A673 (cell line): ENCODE data around the gene ITPR1.

Source experiments
- EZH2 ChIP-seq: fragments of 200-600 bp; sonication (generic); IDR thresholded peaks from 2 replicates; pipeline ENCODE4 v1.6.1; 2017; ENCODE audit warnings: borderline replicate concordance, low read depth, mild to moderate bottlenecking, mixed read lengths, antibody characterized with exemption, low read length; ENCODE audit not compliant: poor library complexity, severe bottlenecking
- TF ChIP-seq, protein P1 (sequence below): fragments of 300-800, 200-600 bp; sonication (generic); conservative IDR thresholded peaks from 2 replicates; pipeline ENCODE4 v1.5.1; 2017; ENCODE audit warnings: low read depth, mild to moderate bottlenecking, antibody characterized with exemption, low read length, moderate library complexity, mixed read lengths

- TF ChIP-seq, protein P1, sequence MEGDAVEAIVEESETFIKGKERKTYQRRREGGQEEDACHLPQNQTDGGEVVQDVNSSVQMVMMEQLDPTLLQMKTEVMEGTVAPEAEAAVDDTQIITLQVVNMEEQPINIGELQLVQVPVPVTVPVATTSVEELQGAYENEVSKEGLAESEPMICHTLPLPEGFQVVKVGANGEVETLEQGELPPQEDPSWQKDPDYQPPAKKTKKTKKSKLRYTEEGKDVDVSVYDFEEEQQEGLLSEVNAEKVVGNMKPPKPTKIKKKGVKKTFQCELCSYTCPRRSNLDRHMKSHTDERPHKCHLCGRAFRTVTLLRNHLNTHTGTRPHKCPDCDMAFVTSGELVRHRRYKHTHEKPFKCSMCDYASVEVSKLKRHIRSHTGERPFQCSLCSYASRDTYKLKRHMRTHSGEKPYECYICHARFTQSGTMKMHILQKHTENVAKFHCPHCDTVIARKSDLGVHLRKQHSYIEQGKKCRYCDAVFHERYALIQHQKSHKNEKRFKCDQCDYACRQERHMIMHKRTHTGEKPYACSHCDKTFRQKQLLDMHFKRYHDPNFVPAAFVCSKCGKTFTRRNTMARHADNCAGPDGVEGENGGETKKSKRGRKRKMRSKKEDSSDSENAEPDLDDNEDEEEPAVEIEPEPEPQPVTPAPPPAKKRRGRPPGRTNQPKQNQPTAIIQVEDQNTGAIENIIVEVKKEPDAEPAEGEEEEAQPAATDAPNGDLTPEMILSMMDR: no peak
- TF ChIP-seq EZH2: no peak
These were observed 27.1 kb downstream of the ITPR1 start for GRCh38 chr3:4520033-4520816.
